ENCODE results near the gene PLEKHB2. TPM values are rescaled to one million over a fixed set of nuclear protein-coding genes. Genes with fewer than 3 reads are reported as not detected.
"Not testable (repeated sequence)": the region's sequence is repeated elsewhere in the genome, so short reads cannot be mapped to it uniquely, and the experiment has no call there.

PLEKHB2 gene
- total RNA-seq, 1 experiment from 2014 or later: 94.8 TPM

- intact Hi-C loops (cut with micrococcal nuclease): no loop called here
- Histone ChIP-seq H4K20me1 (ENCODE audit: insufficient read depth) (peaks cover 4% of the 10 kb centered on the region; the same call in 1 of the 2 replicates), H3K4me3 (replicated peaks in 1 of 2; ENCODE audit: low read depth in 1 of 2, low read length in 2 of 2) (no peak overlapping the region), H3K36me3 (ENCODE audit: control insufficient read depth in 1 of 2, insufficient read depth in 2 of 2, low read length in 2 of 2) (peaks cover 0 to 10% of the 10 kb centered on the region in 2 experiments; a peak in 1 of 4 replicates), H3K4me2 (ENCODE audit: low read length) (no peak overlapping the region), H3K9me3 (ENCODE audit: control insufficient read depth in 1 of 2, insufficient read depth in 1 of 2, low read depth in 1 of 2, low read length in 2 of 2) (no peaks in the 10 kb centered on the region), H3K79me2 (ENCODE audit: insufficient read depth, low read length) (peaks cover 100% of the 10 kb centered on the region), H3K27me3 (ENCODE audit: insufficient read depth, low read length) (no peaks in the 10 kb centered on the region), H3K4me1 (ENCODE audit: control insufficient read depth in 1 of 2, insufficient read depth in 2 of 2, low read length in 2 of 2) (no peaks in the 10 kb centered on the region), H3K9ac (ENCODE audit: low read length) (no peak overlapping the region), H3K9me2 (ENCODE audit: insufficient read depth) (no peaks in the 10 kb centered on the region), H3K27ac (ENCODE audit: low read depth, low read length) (no peak overlapping the region), H2AFZ (ENCODE audit: low read depth, low read length, poor library complexity, severe bottlenecking) (no peak overlapping the region)
- no peak for TF ChIP-seq CEBPB (IDR thresholded peaks at IDR 0.05; ENCODE audit: low read depth)
- TF ChIP-seq, protein P1, sequence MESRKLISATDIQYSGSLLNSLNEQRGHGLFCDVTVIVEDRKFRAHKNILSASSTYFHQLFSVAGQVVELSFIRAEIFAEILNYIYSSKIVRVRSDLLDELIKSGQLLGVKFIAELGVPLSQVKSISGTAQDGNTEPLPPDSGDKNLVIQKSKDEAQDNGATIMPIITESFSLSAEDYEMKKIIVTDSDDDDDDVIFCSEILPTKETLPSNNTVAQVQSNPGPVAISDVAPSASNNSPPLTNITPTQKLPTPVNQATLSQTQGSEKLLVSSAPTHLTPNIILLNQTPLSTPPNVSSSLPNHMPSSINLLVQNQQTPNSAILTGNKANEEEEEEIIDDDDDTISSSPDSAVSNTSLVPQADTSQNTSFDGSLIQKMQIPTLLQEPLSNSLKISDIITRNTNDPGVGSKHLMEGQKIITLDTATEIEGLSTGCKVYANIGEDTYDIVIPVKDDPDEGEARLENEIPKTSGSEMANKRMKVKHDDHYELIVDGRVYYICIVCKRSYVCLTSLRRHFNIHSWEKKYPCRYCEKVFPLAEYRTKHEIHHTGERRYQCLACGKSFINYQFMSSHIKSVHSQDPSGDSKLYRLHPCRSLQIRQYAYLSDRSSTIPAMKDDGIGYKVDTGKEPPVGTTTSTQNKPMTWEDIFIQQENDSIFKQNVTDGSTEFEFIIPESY (IDR thresholded peaks at IDR 0.05; ENCODE audit: extremely low read depth, insufficient replicate concordance, low read length): no peak
- no peak for TF ChIP-seq SRF (IDR thresholded peaks at IDR 0.05; ENCODE audit: low read depth)
- no peak for TF ChIP-seq RAD21 (IDR thresholded peaks at IDR 0.05; ENCODE audit: low read depth)
- no peak for TF ChIP-seq SIN3A (IDR thresholded peaks at IDR 0.05; ENCODE audit: low read depth)
- no peak for TF ChIP-seq TCF7L2 (IDR thresholded peaks at IDR 0.05; ENCODE audit: borderline replicate concordance, extremely low read depth, insufficient read depth, insufficient read length)
- TF ChIP-seq, protein P2, sequence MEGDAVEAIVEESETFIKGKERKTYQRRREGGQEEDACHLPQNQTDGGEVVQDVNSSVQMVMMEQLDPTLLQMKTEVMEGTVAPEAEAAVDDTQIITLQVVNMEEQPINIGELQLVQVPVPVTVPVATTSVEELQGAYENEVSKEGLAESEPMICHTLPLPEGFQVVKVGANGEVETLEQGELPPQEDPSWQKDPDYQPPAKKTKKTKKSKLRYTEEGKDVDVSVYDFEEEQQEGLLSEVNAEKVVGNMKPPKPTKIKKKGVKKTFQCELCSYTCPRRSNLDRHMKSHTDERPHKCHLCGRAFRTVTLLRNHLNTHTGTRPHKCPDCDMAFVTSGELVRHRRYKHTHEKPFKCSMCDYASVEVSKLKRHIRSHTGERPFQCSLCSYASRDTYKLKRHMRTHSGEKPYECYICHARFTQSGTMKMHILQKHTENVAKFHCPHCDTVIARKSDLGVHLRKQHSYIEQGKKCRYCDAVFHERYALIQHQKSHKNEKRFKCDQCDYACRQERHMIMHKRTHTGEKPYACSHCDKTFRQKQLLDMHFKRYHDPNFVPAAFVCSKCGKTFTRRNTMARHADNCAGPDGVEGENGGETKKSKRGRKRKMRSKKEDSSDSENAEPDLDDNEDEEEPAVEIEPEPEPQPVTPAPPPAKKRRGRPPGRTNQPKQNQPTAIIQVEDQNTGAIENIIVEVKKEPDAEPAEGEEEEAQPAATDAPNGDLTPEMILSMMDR (IDR thresholded peaks at IDR 0.05 in 2 of 3, conservative IDR thresholded peaks at IDR 0.05 in 1 of 3; ENCODE audit: borderline replicate concordance in 1 of 3, insufficient read depth in 1 of 3, low read depth in 2 of 3, low read length in 2 of 3): no peak
- TF ChIP-seq POLR2AphosphoS5 (IDR thresholded peaks at IDR 0.05; ENCODE audit: low read depth, low read length): no peak
- no peak for TF ChIP-seq EZH2phosphoT487 (IDR thresholded peaks at IDR 0.05; ENCODE audit: borderline replicate concordance)
- no peak for TF ChIP-seq FOSL1 (IDR thresholded peaks at IDR 0.05; ENCODE audit: low read depth)
- TF ChIP-seq YY1 (IDR thresholded peaks at IDR 0.05; ENCODE audit: extremely low read depth, insufficient replicate concordance, low read depth, low read length): no peak
- no peak for TF ChIP-seq ATF3 (IDR thresholded peaks at IDR 0.05)
- no peak for TF ChIP-seq SP1 (IDR thresholded peaks at IDR 0.05; ENCODE audit: low read depth)
- TF ChIP-seq, protein P3, sequence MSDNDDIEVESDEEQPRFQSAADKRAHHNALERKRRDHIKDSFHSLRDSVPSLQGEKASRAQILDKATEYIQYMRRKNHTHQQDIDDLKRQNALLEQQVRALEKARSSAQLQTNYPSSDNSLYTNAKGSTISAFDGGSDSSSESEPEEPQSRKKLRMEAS (IDR thresholded peaks at IDR 0.05): no peak
- ChIA-PET RAD21 (ENCODE audit: low non-redundant PET in 1 of 2, low total read pairs in 2 of 2, uncharacterized antibody in 2 of 2, unreplicated experiment in 2 of 2) (no interaction called here), POLR2A (no interaction called here), CTCF (no interaction called here)
- DNase-seq (ENCODE audit: low read depth, low spot score) (no peak), ATAC-seq (no peak)
- BruUV-seq (replicated peaks): no TSS peak
Measured at GRCh38 chr2:131113566-131114227, 8.6 kb downstream of the PLEKHB2 start.

GRCh38 chr2:131114950-131115349 lies 9.8 kb downstream of the PLEKHB2 start:
- H3K4me2 ChIP-seq (ENCODE audit: low read length); CTCF ChIA-PET; H3K36me3 ChIP-seq (ENCODE audit: control insufficient read depth in 1 of 2, insufficient read depth in 2 of 2, low read length in 2 of 2); DNase-seq (ENCODE audit: low read depth, low spot score); ATAC-seq; H3K4me1 ChIP-seq (ENCODE audit: control insufficient read depth in 1 of 2, insufficient read depth in 2 of 2, low read length in 2 of 2); BruUV-seq (replicated peaks); H3K4me3 ChIP-seq (replicated peaks in 1 of 2; ENCODE audit: low read depth in 1 of 2, low read length in 2 of 2); H4K20me1 ChIP-seq (ENCODE audit: insufficient read depth); H3K27me3 ChIP-seq (ENCODE audit: insufficient read depth, low read length); H3K27ac ChIP-seq (ENCODE audit: low read depth, low read length); H3K9ac ChIP-seq (ENCODE audit: low read length); H2AFZ ChIP-seq (ENCODE audit: low read depth, low read length, poor library complexity, severe bottlenecking); intact Hi-C loops (cut with micrococcal nuclease); H3K9me2 ChIP-seq (ENCODE audit: insufficient read depth); RAD21 ChIA-PET (ENCODE audit: low non-redundant PET in 1 of 2, low total read pairs in 2 of 2, uncharacterized antibody in 2 of 2, unreplicated experiment in 2 of 2); H3K9me3 ChIP-seq (ENCODE audit: control insufficient read depth in 1 of 2, insufficient read depth in 1 of 2, low read depth in 1 of 2, low read length in 2 of 2): not testable (repeated sequence)
- POLR2A ChIA-PET: interaction anchor here (0.7 kb wide), 1 partner anchor 8 kb away, joined by 3 read pairs; no protein-coding TSS in a partner anchor
- H3K79me2 ChIP-seq (ENCODE audit: insufficient read depth, low read length): peaks cover 100% of the 10 kb centered on the region
